Retinal pigment epithelial cell (primary cell): ENCODE data around the gene IGSF9B.

ENCODE experiments used
- DNase-seq: peaks from one replicate; pipeline ENCODE4 v3.0.0-alpha.2; 2010; ENCODE audit warnings: low read depth
- H3K4me3 ChIP-seq: 2 replicates; pipeline ENCODE4 v1.5.1; 2011; ENCODE audit warnings: mild to moderate bottlenecking, low read length, control low read depth, moderate library complexity
- TF ChIP-seq, protein P1 (sequence below): conservative IDR thresholded peaks from 2 replicates; pipeline ENCODE4 v1.5.1; 2011; ENCODE audit warnings: low read depth, low read length, control low read depth, inconsistent platforms

The IGSF9B gene

DNA sequence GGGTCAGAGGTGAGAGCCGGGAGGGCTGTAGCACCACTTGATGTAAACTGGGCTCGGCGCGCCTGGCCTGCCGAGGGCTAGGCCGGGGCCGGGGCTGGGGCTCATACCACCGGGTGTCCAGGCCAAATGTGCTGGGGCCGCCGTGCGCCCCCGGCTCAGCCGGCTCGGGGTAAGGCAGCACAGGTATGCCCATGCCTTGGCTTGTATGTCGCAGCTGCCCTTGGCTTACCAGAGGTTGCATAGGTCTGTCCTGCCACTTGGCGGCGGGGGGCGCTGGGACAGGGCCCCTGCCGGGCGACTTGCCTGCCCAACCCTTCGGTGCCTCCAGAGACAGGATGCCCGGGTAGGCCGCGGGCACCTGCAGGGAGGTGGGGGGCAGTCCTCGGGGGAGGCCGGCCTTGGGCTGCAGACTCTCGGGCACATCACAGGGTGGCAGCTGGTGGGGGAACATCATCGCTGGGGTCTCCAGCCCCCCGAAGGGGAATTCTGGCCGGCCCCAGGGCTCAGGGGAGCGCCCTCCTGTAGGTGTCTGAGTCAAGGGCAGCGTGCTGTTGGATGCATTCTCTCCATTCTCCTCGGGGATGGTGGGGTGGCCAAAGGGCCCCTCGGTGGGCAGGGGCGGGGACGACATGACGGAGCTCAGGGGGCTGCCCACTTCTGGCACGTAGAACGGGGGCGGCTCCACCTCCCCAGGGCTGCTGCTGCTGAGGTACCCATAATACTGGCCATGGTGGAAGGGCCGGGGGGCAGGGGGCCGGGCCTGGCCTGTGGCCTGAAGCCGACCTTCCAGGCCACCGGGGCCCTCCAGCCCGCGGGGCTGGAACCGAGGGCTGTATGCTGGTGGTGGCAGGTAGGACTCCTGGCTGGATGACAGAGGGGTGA, 36.4 kb downstream of the IGSF9B start:
- TF ChIP-seq, protein P1, sequence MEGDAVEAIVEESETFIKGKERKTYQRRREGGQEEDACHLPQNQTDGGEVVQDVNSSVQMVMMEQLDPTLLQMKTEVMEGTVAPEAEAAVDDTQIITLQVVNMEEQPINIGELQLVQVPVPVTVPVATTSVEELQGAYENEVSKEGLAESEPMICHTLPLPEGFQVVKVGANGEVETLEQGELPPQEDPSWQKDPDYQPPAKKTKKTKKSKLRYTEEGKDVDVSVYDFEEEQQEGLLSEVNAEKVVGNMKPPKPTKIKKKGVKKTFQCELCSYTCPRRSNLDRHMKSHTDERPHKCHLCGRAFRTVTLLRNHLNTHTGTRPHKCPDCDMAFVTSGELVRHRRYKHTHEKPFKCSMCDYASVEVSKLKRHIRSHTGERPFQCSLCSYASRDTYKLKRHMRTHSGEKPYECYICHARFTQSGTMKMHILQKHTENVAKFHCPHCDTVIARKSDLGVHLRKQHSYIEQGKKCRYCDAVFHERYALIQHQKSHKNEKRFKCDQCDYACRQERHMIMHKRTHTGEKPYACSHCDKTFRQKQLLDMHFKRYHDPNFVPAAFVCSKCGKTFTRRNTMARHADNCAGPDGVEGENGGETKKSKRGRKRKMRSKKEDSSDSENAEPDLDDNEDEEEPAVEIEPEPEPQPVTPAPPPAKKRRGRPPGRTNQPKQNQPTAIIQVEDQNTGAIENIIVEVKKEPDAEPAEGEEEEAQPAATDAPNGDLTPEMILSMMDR: no peak
- no peak overlapping the region for H3K4me3 ChIP-seq
- no peak for DNase-seq

DNA sequence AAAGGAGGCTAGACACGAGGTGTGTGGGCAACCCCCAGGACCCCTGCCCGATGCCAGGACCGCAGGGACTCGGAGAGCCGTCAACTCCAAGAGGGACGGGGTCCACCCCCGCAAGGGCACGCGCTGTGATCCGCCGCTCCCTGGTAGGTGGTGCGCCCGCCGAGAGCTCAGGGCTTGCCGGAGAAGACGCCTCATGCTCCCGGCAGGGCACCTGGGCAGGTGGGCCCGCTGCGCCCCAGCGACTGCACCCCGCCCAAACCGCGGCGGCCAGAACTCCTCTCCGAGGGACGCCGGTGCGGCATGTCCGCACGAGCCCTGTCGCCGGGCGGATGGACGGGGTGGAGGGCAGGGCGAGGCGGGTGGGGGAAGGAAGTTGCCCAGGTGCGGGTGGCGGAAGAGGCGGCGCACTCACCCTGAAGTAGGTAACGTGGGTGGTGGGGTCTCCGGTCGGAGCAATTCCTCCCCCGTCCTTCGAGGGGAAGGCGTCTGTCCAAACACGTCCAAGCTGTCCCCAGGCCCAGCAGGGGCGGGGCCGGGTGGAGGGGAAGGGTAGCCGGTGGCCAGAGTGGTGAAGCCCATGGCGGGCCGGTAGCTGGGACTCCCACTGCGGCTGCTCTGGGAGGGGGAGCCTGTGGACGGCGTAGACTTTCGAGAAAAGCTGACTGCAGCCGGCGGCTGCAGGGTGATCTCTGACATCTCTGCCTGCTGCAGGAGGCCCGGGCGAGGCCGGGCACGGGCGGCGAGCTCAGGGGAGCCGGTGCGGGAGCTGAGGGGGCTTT, 37.2 kb downstream of the IGSF9B start:
- H3K4me3 ChIP-seq: no peak overlapping the region

DNA sequence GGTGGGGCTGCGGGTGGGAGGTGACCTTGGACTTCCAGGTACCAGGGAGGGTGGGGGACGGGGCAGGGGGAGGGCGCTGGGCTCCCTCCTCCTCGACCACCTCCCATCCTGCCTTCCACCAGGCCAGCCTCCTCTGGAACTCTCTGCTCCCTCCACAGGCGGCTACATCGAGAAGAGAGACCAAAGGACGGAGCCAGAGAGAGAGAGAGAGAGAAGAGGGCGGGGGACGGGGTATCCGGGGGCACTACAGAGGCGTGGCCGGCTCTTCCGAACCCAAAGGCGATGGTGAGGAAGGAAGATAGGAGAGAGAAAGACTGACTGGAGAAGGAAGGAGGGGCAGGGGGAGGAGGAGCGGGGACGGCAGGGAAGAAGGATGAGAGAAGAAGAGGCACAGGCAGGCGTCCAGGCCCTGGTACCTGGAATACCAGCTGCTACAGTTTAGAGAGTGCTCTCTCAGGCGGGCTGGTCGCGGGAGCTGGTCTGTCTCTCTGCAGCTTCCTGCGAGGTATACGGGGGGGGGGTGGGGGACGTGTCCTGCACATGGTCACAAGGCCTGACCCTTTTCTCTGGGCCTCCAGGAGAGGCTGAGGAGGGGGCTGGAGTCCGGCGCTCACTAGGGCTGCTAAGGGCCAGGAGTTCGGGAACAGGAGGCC, 38.0 kb downstream of the IGSF9B start:
- H3K4me3 ChIP-seq: no peak overlapping the region
- DNase-seq: no peak
- TF ChIP-seq, protein P1: no peak

More for the DNA sequence above, 37.2 kb downstream of the IGSF9B start:
- TF ChIP-seq, protein P1: no peak
- DNase-seq: no peak

DNA sequence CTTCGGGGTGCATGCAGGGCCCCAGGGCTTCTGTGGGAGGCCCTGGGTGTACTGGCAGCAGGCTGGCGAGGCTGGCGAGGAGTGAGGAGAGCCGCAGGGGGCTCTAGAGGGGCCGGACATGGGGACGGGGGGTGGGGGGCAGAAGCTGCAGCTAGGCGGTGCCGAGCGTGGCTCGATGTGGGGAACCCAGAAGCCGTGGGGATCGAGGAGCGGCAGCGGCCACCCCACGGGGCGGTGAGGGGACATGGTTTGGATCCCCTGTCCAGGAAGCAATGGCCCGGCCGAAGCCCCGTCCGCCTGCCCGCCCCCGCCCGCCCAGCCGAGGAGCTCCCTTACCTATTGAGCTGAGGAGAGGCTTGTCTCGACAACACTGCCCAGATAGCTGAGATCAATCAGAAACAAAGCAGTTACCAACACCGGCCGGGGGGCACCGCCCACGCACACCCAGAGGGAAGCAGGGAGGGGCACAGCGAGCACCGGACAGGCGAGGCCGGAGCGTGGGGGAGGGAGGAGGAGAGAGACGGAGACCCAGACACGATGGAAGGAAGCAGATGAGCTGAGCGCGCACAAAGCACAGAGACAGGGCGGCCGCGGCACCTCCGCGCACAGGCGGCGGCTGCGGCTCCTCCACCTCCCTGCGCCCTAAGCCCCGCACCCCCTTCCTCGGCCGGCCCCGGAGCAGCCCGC, 38.7 kb downstream of the IGSF9B start:
- TF ChIP-seq, protein P1: no peak
- DNase-seq: no peak
- H3K4me3 ChIP-seq: no peak overlapping the region

DNA sequence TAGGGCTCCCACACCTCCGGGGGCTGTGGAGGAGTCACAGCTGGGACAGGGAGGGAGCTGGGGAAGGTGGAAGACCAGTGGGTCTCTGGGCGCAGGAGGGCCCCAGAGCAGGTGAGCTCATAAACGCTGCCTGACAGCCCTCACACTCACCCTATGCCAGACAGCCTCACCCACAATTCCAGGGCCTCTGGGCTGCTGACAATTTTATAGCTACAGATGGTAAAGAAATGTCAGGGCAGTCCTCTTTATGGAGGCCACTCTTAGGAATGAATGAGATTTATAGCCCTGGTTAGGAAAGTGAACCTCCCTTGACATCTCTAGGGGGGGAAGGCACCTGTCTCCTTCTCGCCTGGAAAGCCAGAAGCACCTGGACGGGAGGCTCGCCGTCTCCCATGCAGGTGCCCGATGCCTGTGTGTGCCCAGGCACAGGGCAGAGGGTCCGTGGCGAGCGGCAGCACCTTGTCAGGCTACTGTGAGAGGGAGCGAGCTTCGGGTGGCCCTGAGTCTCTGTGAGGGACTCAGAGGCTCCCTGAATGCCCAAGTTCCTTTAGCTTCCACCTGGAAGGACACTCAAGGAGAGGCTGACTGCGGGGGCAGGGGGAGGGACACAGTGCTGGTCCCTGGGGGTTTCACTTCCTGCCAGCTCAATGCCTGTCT, 39.9 kb downstream of the IGSF9B start:
- no peak for DNase-seq
- no peak overlapping the region for H3K4me3 ChIP-seq
- TF ChIP-seq, protein P1: no peak

DNA sequence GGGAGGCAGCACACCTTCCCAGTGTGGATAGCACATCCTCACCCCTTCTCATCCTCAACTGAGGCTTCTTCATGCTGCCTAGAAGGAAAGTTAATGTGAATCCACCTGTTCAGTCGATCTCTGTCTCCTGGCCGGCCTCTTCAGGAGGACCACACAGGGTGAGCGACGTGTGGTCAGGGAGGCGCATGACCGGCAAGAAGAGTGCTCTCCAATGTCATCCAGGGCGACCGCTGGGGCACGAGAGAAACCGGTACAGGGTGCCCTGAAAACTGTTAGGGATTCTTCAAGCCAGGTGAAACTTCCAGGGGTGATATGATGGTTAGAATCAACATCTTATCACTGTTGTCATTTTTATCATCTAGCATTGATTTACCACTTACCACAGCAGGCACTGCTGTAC, 43.0 kb downstream of the IGSF9B start:
- H3K4me3 ChIP-seq: no peak overlapping the region
- TF ChIP-seq, protein P1: no peak
- no peak for DNase-seq
